ENCODE results near the gene BID. TPM values are rescaled to one million over a fixed set of nuclear protein-coding genes. Genes with fewer than 3 reads are reported as not detected.

Gene BID
- total RNA-seq, 1 experiment from 2014 or later = 25.0 TPM

DNA sequence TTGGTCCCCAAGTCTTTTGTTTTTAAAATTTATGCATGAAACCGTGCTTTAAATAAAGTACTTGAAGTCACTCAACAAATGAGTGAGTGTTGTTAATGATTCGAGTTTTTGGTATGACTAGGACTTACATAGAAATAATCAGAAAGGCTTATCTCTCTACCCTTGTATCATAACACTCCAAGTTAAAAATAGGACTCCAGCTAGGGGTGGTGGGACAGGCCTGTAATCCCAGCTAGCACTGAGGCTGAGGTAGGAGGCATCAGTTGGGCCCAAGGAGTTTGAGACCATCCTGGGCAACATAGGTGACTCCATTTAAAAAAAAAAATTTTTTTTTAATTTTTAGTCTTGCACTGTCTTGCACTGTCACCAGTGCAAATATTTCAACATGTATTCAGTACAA is 80.1 kb downstream of the BID start:
- ChIA-PET CTCF (interaction anchor here (0.7 kb wide), 1 partner anchor 48 kb away, joined by 4 read pairs; no protein-coding TSS in a partner anchor), POLR2A (interaction anchor here (0.7 kb wide), 2 partner anchors 23 to 48 kb away, joined by 3 to 4 read pairs; no protein-coding TSS in a partner anchor)
- Mint-ChIP-seq H3K27ac (ENCODE audit: low read depth, unreplicated experiment) (no peak overlapping the region), H3K4me1 (ENCODE audit: insufficient read depth, unreplicated experiment) (peaks cover 11% of the 10 kb centered on the region), H3K27me3 (ENCODE audit: insufficient read depth, unreplicated experiment) (no peaks in the 10 kb centered on the region), H3K4me3 (ENCODE audit: unreplicated experiment) (no peak overlapping the region), H3K36me3 (ENCODE audit: insufficient read depth, unreplicated experiment) (peaks cover 51% of the 10 kb centered on the region), H3K9me3 (ENCODE audit: unreplicated experiment) (no peaks in the 10 kb centered on the region)
- DNase-seq (ENCODE audit: unreplicated experiment) = no peak
- no peak for TF ChIP-seq CTCF (IDR thresholded peaks at IDR 0.05; ENCODE audit: unreplicated experiment)
- no TSS peak for BruUV-seq (replicated peaks)
- intact Hi-C loops (cut with micrococcal nuclease) = no loop called here

DNA sequence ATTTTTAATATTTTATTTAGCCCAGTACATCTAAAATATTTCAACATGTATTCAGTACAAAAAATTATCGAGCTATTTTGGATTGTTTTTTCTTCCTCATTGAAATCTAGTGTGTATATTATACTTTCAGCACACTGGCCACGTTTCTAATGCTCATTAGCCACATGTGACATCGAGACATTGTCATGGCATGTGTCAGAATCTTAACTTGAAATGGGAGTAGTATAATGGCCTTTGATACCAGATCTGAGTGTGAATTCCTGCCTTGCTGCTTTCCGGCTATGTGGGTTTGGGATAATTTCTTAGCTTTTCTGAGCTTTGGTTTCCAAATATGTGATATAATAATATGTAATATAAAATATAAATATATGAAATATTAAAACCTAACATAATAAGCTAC is 81.4 kb downstream of the BID start:
- ChIA-PET POLR2A (interaction anchor here (0.7 to 1.1 kb wide), 5 partner anchors 11 to 109 kb away, joined by 3 read pairs; no protein-coding TSS in a partner anchor), CTCF (interaction anchor here (1.0 to 1.6 kb wide), 3 partner anchors 49 to 137 kb away, joined by 3 to 4 read pairs (median 3); no protein-coding TSS in a partner anchor)
- no peak overlapping the region for H3K27ac Mint-ChIP-seq (ENCODE audit: low read depth, unreplicated experiment)

DNA sequence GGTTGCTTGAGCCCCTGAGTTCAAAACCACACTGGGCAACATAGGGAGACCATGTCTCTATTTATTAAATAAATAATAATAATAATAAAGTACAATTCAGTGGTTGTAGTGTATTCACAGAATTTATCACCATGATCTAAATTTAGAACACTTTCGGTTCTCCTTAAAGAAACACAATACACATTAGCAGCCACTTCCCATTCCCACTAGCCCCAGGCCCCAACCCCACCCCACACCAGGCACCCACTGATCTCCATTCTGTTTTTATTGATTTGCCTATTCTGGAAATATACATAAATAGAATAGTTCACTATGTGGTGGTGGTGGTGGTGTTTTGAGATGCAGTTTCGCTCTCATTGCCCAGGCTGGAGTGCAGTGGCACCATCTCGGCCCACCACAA is 90.0 kb downstream of the BID start:
- Mint-ChIP-seq H3K4me3 (ENCODE audit: unreplicated experiment) (no peak overlapping the region), H3K36me3 (ENCODE audit: insufficient read depth, unreplicated experiment) (peaks cover 35% of the 10 kb centered on the region), H3K4me1 (ENCODE audit: insufficient read depth, unreplicated experiment) (no peaks in the 10 kb centered on the region), H3K27me3 (ENCODE audit: insufficient read depth, unreplicated experiment) (no peaks in the 10 kb centered on the region), H3K27ac (ENCODE audit: low read depth, unreplicated experiment) (no peak overlapping the region), H3K9me3 (ENCODE audit: unreplicated experiment) (no peaks in the 10 kb centered on the region)
- DNase-seq (ENCODE audit: unreplicated experiment) = no peak
- no peak for TF ChIP-seq CTCF (IDR thresholded peaks at IDR 0.05; ENCODE audit: unreplicated experiment)
- ChIA-PET POLR2A (no interaction called here), CTCF (no interaction called here)
- no TSS peak for BruUV-seq (replicated peaks)
- intact Hi-C loops (cut with micrococcal nuclease) = no loop called here

More for the DNA sequence above, 81.4 kb downstream of the BID start:
- H3K27me3 Mint-ChIP-seq (ENCODE audit: insufficient read depth, unreplicated experiment) = no peaks in the 10 kb centered on the region
- intact Hi-C loops (cut with micrococcal nuclease) = no loop called here
- H3K9me3 Mint-ChIP-seq (ENCODE audit: unreplicated experiment) = no peaks in the 10 kb centered on the region
- peaks cover 5% of the 10 kb centered on the region for H3K4me1 Mint-ChIP-seq (ENCODE audit: insufficient read depth, unreplicated experiment)
- no TSS peak for BruUV-seq (replicated peaks)
- DNase-seq (ENCODE audit: unreplicated experiment) = no peak
- peaks cover 43% of the 10 kb centered on the region for H3K36me3 Mint-ChIP-seq (ENCODE audit: insufficient read depth, unreplicated experiment)
- no peak overlapping the region for H3K4me3 Mint-ChIP-seq (ENCODE audit: unreplicated experiment)
- TF ChIP-seq CTCF (IDR thresholded peaks at IDR 0.05; ENCODE audit: unreplicated experiment) = no peak

Small RNA genes within 50 kb of the gene (microRNA-seq; reads per million reads assigned to microRNA genes)
- gene MIR3198-1 = not detected

Other genes with a start within 250 kb of the BID start
- 0.15 and 0.35 TPM in 2 replicates for gene SLC25A18, start 211.0 kb downstream of the BID start, total RNA-seq (2022)
- gene ATP6V1E1, start 145.7 kb downstream of the BID start, total RNA-seq (2022) = 86.4 and 114 TPM in 2 replicates
- 53.6 and 75.1 TPM in 2 replicates for gene BCL2L13, start 135.7 kb downstream of the BID start, total RNA-seq (2022)